LNCAP (cell line): ENCODE data around the gene SEMA3F.

ENCODE experiments used
- CTCF ChIP-seq: fragments of 450-650 bp; IDR thresholded peaks from 2 replicates; pipeline ENCODE4 v1.5.1; 2017; ENCODE audit warnings: mild to moderate bottlenecking

SEMA3F gene

DNA sequence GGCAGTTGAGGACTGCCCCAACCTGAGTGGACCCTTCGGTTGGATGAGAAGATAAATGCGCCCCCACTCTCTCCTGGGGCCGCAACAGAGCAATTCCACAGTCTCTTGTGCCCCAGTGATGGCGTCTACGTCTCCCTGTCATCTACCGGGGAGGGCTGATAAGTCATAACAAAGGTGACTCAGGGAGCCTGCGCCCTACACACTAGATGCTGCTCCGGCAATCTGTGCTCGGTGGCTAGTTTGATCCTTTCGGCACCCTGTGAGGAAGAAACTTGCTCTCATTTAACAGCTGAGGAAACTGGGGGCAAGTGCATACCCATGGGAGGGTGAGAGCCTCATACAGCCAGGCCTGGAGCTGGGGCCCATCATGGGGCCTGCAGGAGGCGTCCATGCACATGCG is 14.1 kb upstream of the SEMA3F start:
- no peak for TF ChIP-seq CTCF

DNA sequence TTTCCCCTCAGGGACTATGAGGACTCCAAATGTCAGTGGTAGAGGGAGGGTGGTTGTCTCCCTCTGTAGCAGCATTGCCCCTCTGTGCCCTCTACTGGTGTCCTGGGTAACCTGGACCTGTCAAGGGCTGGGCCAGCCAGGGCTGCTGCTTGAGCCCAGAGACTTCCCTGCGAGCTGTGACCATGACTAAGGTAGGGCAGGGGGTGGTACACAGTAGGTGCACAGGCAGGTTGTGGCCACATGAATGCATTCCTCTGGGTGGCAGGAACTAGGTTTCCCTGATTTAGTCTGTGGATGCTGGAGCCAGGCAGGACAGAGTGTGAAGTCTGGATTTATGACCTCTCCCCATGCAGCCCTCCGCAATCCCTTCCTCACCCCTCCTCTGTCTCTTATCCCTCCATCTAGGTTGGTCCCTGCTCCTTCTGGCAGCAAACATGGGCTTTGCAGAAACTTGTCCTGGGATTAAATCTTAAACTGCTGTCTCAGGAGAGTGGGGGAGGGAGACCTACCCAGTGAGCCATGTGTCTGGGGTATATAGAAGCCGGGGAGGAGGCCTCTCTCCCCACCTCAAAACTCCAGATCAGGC is 8.7 kb upstream of the SEMA3F start:
- TF ChIP-seq CTCF, result no peak

DNA sequence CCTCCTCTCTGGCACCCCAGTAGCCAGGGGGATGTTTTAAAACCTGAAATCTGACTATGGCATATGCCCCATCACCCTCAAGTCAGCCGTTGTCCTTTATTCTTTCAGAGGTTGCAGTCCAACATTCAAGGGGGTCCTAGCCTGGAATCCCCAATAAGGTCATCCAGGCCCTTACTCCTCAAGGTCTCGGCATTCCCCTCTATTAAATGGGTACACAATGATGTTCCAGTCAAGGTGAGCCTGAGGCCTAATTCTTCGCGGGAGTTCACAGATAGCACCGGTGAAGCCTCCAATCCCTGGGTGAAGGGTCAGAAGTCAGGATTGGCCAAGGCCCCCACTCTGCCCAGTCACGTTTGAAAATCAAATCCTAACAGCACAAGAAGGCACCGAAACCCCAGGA is 8.1 kb upstream of the SEMA3F start:
- no peak for TF ChIP-seq CTCF

- no peak for TF ChIP-seq CTCF
Measured at GRCh38 chr3:50147447-50147846, 7.7 kb upstream of the SEMA3F start.

DNA sequence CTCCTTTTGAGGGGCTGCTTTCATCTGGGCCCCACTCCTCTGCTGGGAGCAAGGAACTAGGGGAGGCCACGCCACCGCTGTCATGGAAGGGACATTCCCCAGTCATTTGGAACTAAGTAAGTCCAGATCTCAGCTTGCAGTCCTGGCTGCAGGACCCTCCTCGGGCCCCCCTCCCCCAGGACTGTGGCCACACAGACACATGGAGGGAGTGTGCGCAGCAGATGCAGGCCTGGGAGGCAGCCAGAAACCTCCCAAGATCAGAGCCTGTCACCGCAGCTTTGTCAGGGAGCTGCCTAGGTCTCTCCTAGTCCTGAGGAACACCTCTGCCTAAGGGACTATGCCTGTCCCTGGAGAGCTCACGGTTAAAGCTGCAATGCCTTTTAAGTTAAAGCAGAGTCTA is 7.3 kb upstream of the SEMA3F start:
- TF ChIP-seq CTCF, result no peak

GRCh38 chr3:50150404-50150750 is 4.7 kb upstream of the SEMA3F start:
- TF ChIP-seq CTCF, result no peak

DNA sequence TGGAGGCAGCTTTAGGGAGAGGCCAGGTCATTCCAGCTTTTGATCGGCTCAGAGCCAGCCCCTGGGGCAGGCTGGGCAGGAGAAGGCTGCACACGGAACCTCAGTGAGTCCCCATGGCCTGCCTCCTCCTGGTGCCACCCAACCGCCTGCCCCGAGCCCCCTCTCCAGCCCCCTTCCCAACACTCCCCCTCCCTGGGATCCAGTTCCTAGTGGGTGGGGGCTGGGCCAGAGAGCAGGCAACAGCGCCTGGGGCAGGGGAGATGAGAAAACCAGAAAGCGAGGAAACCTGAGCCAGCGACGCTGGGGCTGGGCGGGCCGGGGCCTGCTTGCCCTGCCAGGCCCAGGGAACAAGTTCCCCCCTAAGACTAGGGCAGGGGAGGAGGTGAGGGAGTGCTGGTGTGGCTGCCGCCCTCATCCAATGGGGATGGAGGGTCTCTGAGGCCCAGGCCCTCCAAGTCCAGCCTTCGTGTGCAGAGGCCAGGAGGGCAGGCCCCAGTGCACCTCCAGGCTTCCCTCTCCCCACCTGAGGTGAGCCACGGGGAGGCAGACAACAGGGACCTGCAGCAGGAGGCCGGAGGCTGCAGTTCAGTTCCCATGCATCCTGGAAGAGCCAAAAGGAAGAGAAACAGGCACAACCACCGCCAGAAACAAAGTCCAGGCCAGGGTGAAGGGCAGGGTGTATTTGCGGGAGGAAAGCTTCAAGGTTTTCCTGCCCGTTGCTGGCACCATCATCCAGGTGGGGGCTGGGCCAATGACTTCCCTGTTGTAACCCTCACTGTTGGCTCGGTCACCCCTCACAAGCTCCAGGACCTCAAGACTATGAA is 4.0 kb upstream of the SEMA3F start:
- no peak for TF ChIP-seq CTCF
